K562 (cell line): ENCODE measurements around the gene CCL19. TPM values are rescaled to one million over a fixed set of nuclear protein-coding genes. Genes with fewer than 3 reads are reported as not detected.

Source experiments
- ATAC-seq: fragments of 200-7000 bp; cut with Tn5 transposase; 3 replicates; pipeline ENCODE4 v1.9.1; 2020; ENCODE audit warnings: moderate library complexity
- BruUV-seq: library from RNA; stranded (reverse); fragments of 400-500 nt; replicated peaks from 2 replicates; lab custom pipeline; 2021; lab: Mats Ljungman, UMichigan
- CTCF ChIA-PET: fragments of 300-600 bp; formaldehyde crosslinking; extraction: SDS; loops from one replicate; lab custom pipeline; 2021; ENCODE audit warnings: low intra/inter-chr PET ratio; lab: Yijun Ruan, JAX
- POLR2A ChIA-PET: fragments of 300-600, 350-650 bp; sonication (Branson Sonifier 250); formaldehyde crosslinking; extraction: SDS; loops from one replicate; lab custom pipeline; 2021; ENCODE audit warnings: antibody characterized with exemption, inconsistent platforms; lab: Yijun Ruan, JAX
- DNase-seq, 4 experiments: peaks; one replicate each; pipeline versions ENCODE4 v3.0.0 to v3.0.0-alpha.2; 2011 to 2018; ENCODE audit warnings: low spot score in 3 of 4, mixed read lengths in 3 of 4; ENCODE audit errors: extremely low read depth in 1 of 4
- FAIRE-seq: peaks from 2 replicates; lab custom pipeline; 2011; peaks lifted over from hg19 to GRCh38; lab: Jason Lieb, UNC
- H2AFZ ChIP-seq: 2 replicates; pipeline ENCODE4 v1.6.0; 2011; ENCODE audit warnings: low read depth, low read length, control low read depth, inconsistent platforms
- H3K27ac ChIP-seq: fragments of 200-600 bp; 3 replicates; pipeline ENCODE4 v1.8.0; 2011; ENCODE audit warnings: low read depth, mild to moderate bottlenecking, control low read depth, inconsistent platforms, low read length, moderate library complexity, mixed read lengths; ENCODE audit errors: extremely low read depth
- H3K27me3 ChIP-seq, 2 experiments: fragments of 300-600 bp in 1 of 2; 2 replicates in 1 of 2; 3 replicates in 1 of 2; pipeline versions ENCODE4 v1.6.0 to v1.8.0; 2011; ENCODE audit warnings: inconsistent platforms in 2 of 2, low read length in 2 of 2, mild to moderate bottlenecking in 1 of 2, mixed read lengths in 1 of 2, moderate library complexity in 1 of 2; ENCODE audit not compliant: control insufficient read depth in 2 of 2, insufficient read depth in 2 of 2
- H3K36me3 ChIP-seq: fragments of 300-600 bp; 3 replicates; pipeline ENCODE4 v1.8.0; 2011; ENCODE audit warnings: mild to moderate bottlenecking, low read length, inconsistent platforms; ENCODE audit not compliant: control insufficient read depth, insufficient read depth
- H3K4me1 ChIP-seq, 2 experiments: fragments of 200-600 bp in 1 of 2; replicated peaks in 1 of 2; 2 replicates in 1 of 2; 3 replicates in 1 of 2; pipeline versions ENCODE4 v1.5.1 to v1.8.0; 2011; ENCODE audit warnings: inconsistent platforms in 2 of 2, low read length in 2 of 2, mild to moderate bottlenecking in 1 of 2, mixed read lengths in 1 of 2, moderate library complexity in 1 of 2; ENCODE audit not compliant: control insufficient read depth in 2 of 2, insufficient read depth in 2 of 2
- H3K4me2 ChIP-seq: 2 replicates; pipeline ENCODE4 v1.6.1; 2011; ENCODE audit warnings: low read length, control low read depth, inconsistent platforms, mixed read lengths; ENCODE audit not compliant: insufficient read depth
- H3K4me3 ChIP-seq: fragments of 200-600 bp; sonication (generic), shearing (Covaris generic); 2 replicates; pipeline ENCODE4 v1.5.1; 2016; ENCODE audit warnings: control low read depth, inconsistent platforms
- H3K79me2 ChIP-seq: fragments of 200-600 bp; 3 replicates; pipeline ENCODE4 v1.8.0; 2011; ENCODE audit warnings: low read length, inconsistent platforms; ENCODE audit not compliant: control insufficient read depth, insufficient read depth
- H3K9ac ChIP-seq, 2 experiments: 2 replicates each; pipeline versions ENCODE4 v1.6.0 to v1.6.1; 2011; ENCODE audit warnings: low read depth in 2 of 2, low read length in 2 of 2, control low read depth in 1 of 2, inconsistent platforms in 1 of 2, mild to moderate bottlenecking in 1 of 2, mixed read lengths in 1 of 2; ENCODE audit not compliant: insufficient read depth in 1 of 2
- H3K9me1 ChIP-seq: one replicate; pipeline ENCODE4 v1.6.0; 2011; ENCODE audit warnings: inconsistent platforms, mild to moderate bottlenecking, low read length, moderate library complexity; ENCODE audit not compliant: control insufficient read depth, insufficient read depth
- H3K9me3 ChIP-seq: replicated peaks from 2 replicates; pipeline ENCODE4 v1.5.1; 2011; ENCODE audit warnings: low read depth, low read length, inconsistent platforms; ENCODE audit not compliant: control insufficient read depth, insufficient read depth
- H4K20me1 ChIP-seq: replicated peaks from 2 replicates; pipeline ENCODE4 v1.6.1; 2011; ENCODE audit warnings: low read length, inconsistent platforms, mixed read lengths; ENCODE audit not compliant: control insufficient read depth, insufficient read depth
- CTCF ChIP-seq, 3 experiments: IDR thresholded peaks in 2 of 3; conservative IDR thresholded peaks in 1 of 3; 2 replicates each; pipeline ENCODE4 v1.5.1; 2011 to 2012; ENCODE audit warnings: low read length in 3 of 3, mild to moderate bottlenecking in 3 of 3, control low read depth in 2 of 3, improper control_type of control experiment in 1 of 3, inconsistent platforms in 1 of 3, low read depth in 1 of 3, mixed read lengths in 1 of 3, moderate library complexity in 1 of 3; ENCODE audit not compliant: insufficient read depth in 2 of 3
- FOXM1 ChIP-seq, 2 experiments: fragments of 450-650 bp in 1 of 2; sonication (generic) in 1 of 2; formaldehyde crosslinking in 1 of 2; IDR thresholded peaks; 2 replicates each; pipeline versions ENCODE4 v1.6.1 to v1.9.0; 2017 to 2022; ENCODE audit warnings: low read depth in 2 of 2, mild to moderate bottlenecking in 2 of 2, missing genetic modification reagents in 1 of 2, moderate library complexity in 1 of 2
- ZNF584 ChIP-seq: fragments of 200-800 bp; sonication (Bioruptor generic); IDR thresholded peaks from 2 replicates; pipeline ENCODE4 v1.6.1; 2016; ENCODE audit warnings: low read depth, mild to moderate bottlenecking, missing genetic modification characterization, missing compliant biosample characterization
- ZNF699 ChIP-seq: fragments of 250-450 bp; sonication (Bioruptor Pico); IDR thresholded peaks from 2 replicates; pipeline ENCODE4 v1.8.0; 2021; ENCODE audit warnings: mild to moderate bottlenecking, moderate library complexity; ENCODE audit not compliant: insufficient replicate concordance
- WGBS: fragments of 100-300 bp; shearing (Covaris generic); methylation state at CpG from one replicate; pipeline ENCODE4 v1.1.6; 2016; ENCODE audit warnings: low coverage, mixed read lengths; ENCODE audit not compliant: insufficient coverage; ENCODE audit errors: missing lambda C conversion rate; 5-methylcytosine and 5-hydroxymethylcytosine counted together
- in situ Hi-C: fragments of 300-500 bp; cut with MboI; formaldehyde crosslinking; loops from 4 replicates; pipeline ENCODE4 v1.15.0; 2018; ENCODE audit warnings: inconsistent platforms, mixed read lengths
- intact Hi-C: fragments of 100-400 bp; cut with micrococcal nuclease; formaldehyde crosslinking; loops from 2 replicates; pipeline ENCODE4 v1.14.2; 2022
- polyA plus RNA-seq, 8 experiments: library from polyadenylated mRNA; depleted of rRNA in 4 of 8; stranded (reverse) in 5 of 8; unstranded in 3 of 8; fragments of >200 nt; fragmentation: Nextera tagmentation in 2 of 8; fragmentation: Illumina TruSeq in 1 of 8; extraction: Ambion mirVana in 2 of 8; extraction: Trizol in 1 of 8; gene quantifications; 2 replicates each; pipeline versions ENCODE4 v1.2.1 to v1.2.3, GENCODE V29; 2011 to 2014; ENCODE audit warnings: inconsistent platforms in 1 of 8, missing spikeins in 1 of 8
- total RNA-seq, 7 experiments: library from RNA; depleted of rRNA in 6 of 7; stranded (reverse); fragments of >200 nt in 6 of 7; fragmentation: Illumina TruSeq in 2 of 7; extraction: Trizol in 2 of 7; gene quantifications; 2 replicates each; pipeline versions ENCODE4 v1.2.1 to v1.2.3, GENCODE V29; 2011 to 2021; ENCODE audit warnings: low replicate concordance in 1 of 7
- TF ChIP-seq, protein P1 (sequence below), 2 experiments: fragments of 450-650 bp in 1 of 2; sonication (generic) in 1 of 2; formaldehyde crosslinking in 1 of 2; IDR thresholded peaks in 1 of 2; conservative IDR thresholded peaks in 1 of 2; 2 replicates each; pipeline versions ENCODE4 v1.6.1 to v1.8.1; 2016 to 2023; ENCODE audit warnings: mild to moderate bottlenecking in 2 of 2, moderate library complexity in 2 of 2, inconsistent platforms in 1 of 2, missing genetic modification reagents in 1 of 2

Gene CCL19
- total and polyA plus RNA-seq, 9 of the 15 experiments (the other 6 are each of a cell fraction or from before 2014, with no cell fraction given), result not detected

GRCh38 chr9:34710023-34710422, 18.9 kb upstream of the CCL19 start, which contains the start of gene CCL21:
TSS of gene CCL21 (minus strand) at chr9:34710136. CDS start at chr9:34710066, 70 bp downstream.
- CTCF ChIA-PET, result no interaction called here
- POLR2A ChIA-PET, result interaction anchor here (1.1 to 1.2 kb wide), 2 partner anchors 8 to 27 kb away, joined by 3 read pairs; no protein-coding TSS in a partner anchor
- no peaks in the 10 kb centered on the region; a peak in 1 of 5 replicates for H3K4me1 ChIP-seq
- no peak within 1 kb of the TSS for H2AFZ ChIP-seq
- DNase-seq (no peak), ATAC-seq (no peak), FAIRE-seq (no peak)
- H3K27ac ChIP-seq, result no peak within 1 kb of the TSS
- no peaks in the 10 kb centered on the region for H3K79me2 ChIP-seq
- H3K27me3 ChIP-seq, result peaks cover 3 to 6% of the 10 kb centered on the region in 2 experiments; a peak in 3 of 5 replicates
- no peak within 1 kb of the TSS for H3K4me2 ChIP-seq
- no peaks in the 10 kb centered on the region for H3K36me3 ChIP-seq
- no peaks in the 10 kb centered on the region for H3K9me1 ChIP-seq
- 0% methylated on average over 1 of the region's 2 CpGs for WGBS
- in situ Hi-C loops, result no loop called here
- no TSS peak for BruUV-seq
- no peaks in the 10 kb centered on the region for H3K9me3 ChIP-seq
- H4K20me1 ChIP-seq, result no peaks in the 10 kb centered on the region
- H3K9ac ChIP-seq, result no peak within 1 kb of the TSS
- no peak within 1 kb of the TSS for H3K4me3 ChIP-seq
- TF ChIP-seq ZNF584 (CRISPR knock-in tag) (no peak), CTCF (IDR thresholded peaks at IDR 0.05 in 2 of 3, conservative IDR thresholded peaks at IDR 0.05 in 1 of 3; ENCODE audit: insufficient read depth in 2 of 3, low read depth in 1 of 3, low read length in 3 of 3) (no peak), FOXM1 (IDR thresholded peaks at IDR 0.05; ENCODE audit: low read depth) (no peak), FOXM1 (CRISPR knock-in tag; IDR thresholded peaks at IDR 0.05; ENCODE audit: low read depth) (no peak), ZNF699 (CRISPR knock-in tag) (no peak)
- TF ChIP-seq, protein P1, sequence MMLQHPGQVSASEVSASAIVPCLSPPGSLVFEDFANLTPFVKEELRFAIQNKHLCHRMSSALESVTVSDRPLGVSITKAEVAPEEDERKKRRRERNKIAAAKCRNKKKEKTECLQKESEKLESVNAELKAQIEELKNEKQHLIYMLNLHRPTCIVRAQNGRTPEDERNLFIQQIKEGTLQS (IDR thresholded peaks at IDR 0.05), result no peak
- TF ChIP-seq, protein P1 (CRISPR knock-in tag; conservative IDR thresholded peaks at IDR 0.05), result no peak
- intact Hi-C loops, result no loop called here
